ENCODE data around the gene SNCAIP.

The SNCAIP gene

DNA sequence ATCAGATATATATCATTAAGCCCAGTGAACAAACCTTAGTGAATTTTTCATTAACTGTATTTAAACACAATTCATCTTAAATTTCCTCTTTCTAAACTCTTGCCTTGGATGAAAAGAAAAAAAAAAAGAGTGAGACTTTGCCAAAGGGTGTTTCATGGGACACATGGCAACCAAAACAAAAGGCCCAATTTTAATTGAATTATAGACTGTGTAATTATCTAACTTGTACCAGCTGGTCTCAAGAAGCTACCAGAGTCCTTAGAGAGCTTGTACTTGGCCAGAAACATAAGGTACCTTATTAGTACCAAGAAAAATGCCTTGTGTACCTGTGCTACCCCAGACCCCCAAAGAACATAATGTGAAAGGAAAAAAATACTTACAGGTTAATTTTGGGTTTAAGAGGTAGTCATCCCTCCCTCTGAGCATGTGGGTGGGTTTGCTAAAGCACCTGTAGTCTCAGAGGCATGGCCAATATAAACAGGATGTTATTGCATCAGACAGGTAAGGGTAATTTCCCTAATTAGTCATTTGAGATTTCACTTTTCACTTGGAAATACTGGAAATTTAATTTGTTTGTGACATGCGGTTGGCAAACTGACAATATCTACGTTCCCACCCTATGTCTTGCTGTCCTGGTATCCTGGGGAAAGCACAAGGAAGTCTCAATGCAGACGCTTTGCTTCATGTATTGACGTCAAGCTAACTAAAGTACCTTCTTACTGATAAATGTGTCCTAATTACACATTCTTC is 90.1 kb downstream of the SNCAIP start:
- DNase-seq = no peak

DNA sequence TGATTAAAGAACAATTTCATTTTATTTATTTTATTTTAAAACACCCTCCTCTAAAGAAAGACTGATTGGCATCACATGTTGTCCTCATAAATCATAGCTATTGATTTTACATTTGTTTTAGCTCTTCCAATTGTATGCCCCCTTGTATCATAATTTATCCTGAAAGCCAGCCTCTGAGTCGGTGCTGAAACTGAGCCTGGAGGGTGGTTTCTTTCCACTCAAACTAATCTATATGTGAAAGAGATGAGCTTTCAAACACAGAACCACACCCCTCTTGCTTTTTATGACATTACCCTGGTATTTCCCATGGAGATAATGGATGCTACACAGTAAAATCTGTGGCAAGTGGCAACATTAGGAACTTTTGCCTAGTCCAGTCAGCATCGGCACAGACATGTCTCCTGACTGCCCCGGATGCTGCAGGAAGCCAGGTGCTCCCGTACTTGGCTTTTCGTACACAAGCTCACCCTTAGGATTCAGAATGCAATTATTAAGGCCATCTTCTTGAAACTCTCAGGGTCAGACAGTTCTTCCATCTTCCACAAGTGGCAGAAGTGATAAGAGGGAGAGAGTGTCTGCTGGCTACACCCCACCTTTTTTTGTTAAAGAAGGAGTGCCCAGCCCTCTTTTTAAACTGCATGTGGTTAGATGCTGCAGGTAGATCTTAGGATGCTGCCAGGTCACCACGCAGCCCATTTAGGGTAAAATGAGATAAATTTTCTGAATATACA is 91.1 kb downstream of the SNCAIP start:
- peak; percentile 47 for DNase-seq

DNA sequence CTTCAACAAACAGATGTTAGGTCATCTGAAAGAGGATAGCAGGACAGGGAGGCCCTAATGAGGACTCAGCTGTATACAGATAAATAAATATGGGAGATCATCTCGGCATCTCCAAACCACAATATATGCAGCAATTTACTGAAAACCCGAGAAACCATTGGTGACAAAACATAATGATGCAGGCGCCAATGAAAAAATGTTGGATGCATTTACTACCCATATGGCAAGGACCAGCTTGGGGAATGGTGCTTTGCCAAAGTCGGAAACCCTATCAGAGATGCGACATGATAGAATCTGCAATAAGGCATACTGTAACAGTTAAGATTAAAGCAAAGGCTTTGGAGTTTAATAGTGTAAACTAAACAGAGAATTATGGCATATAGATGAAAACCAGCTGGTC is 92.0 kb downstream of the SNCAIP start:
- DNase-seq = no peak

DNA sequence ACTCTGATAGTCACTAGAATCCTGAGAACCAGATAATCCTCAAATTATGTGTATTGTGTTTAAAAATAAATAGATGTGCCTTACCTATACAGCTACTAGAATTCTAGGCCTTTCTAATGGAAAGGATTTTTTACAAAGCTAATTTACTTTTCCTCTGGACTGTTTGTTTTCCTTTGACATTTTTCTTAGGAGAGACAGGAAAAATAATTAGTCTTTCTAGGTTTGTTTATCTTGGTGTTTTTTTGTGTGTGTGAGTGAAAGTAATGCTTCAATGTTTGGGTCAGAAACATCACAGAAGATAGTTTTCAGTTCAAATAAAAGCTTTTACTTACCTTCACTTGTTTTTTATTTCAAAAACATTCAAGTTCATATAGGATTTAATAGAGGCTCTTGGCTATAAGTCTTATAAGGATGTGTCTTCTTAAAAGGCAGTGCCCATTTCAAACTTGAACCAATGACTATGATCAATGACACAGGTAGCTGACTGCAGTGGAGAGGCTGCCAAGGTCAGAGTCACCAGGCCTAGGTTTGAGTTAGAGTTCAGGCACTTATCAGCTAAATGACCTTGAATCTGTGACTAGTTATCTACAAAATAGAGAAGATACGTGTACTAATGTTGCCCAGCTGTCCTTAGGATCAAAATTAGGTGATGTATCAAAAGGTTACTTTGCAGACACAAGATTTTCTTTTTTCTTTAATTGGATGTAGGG is 92.8 kb downstream of the SNCAIP start:
- DNase-seq = no peak

DNA sequence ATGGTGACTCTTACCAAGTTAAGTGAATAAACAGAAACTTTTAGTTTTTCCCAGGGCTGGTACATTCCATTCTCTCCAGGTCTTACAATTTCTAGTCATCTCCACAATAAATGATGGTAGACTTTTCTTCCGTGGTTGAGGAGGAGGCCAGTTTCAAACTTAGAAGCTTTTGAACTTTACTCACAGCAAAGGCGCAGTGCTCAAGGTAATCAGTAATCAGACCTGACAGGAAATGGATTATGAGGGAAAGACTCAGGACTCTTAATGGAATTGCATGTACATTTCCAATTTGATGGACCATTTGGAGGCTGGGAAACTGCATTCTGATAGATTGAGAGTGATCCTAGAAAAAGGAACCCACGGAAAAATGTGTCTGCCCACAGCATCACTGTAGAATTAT is 93.7 kb downstream of the SNCAIP start:
- DNase-seq = no peak

DNA sequence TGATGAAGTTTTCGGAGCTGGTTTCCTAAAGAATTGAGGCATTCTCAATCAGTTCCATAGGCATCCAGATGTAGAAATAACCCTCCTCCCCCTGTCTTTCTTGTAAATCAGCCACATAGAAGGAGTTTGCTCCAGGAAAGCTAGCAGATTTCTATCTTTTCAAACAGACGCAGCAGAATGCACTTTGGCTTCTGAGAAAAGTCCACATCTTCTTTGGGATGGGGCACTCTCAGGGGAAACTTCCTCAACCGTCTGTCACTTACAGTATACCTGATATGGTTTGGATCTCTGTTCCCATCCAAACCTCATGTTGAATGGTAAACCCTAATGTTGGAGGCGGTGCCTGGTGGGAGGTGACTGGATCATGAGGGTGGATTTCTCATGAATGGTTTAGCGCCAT is 94.1 kb downstream of the SNCAIP start:
- no peak for DNase-seq

GRCh38 chr5:122408592-122409224 is 96.7 kb downstream of the SNCAIP start:
- DNase-seq = no peak

- no peak for DNase-seq
These were observed 100.9 kb downstream of the SNCAIP start for GRCh38 chr5:122412966-122413365.

DNA sequence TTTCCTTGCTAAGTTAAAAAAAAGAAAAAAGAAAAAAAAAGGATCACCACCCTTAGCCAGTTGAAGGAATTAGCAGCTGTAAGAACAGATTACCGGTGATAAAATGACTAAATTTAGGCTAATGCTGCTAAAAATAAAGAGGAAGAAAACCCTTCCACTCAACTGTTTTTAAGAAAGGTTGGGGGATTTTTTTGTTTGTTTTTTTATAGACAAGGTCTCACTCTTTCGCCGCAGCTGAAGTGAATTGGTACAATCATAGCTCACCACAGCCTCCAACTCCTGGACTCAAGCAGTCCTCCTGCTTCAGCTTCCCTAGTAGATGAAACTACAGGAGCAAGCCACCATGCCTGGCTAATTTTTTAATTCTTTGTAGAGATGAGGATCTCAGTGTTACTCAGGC is 101.7 kb downstream of the SNCAIP start:
- DNase-seq = no peak

DNA sequence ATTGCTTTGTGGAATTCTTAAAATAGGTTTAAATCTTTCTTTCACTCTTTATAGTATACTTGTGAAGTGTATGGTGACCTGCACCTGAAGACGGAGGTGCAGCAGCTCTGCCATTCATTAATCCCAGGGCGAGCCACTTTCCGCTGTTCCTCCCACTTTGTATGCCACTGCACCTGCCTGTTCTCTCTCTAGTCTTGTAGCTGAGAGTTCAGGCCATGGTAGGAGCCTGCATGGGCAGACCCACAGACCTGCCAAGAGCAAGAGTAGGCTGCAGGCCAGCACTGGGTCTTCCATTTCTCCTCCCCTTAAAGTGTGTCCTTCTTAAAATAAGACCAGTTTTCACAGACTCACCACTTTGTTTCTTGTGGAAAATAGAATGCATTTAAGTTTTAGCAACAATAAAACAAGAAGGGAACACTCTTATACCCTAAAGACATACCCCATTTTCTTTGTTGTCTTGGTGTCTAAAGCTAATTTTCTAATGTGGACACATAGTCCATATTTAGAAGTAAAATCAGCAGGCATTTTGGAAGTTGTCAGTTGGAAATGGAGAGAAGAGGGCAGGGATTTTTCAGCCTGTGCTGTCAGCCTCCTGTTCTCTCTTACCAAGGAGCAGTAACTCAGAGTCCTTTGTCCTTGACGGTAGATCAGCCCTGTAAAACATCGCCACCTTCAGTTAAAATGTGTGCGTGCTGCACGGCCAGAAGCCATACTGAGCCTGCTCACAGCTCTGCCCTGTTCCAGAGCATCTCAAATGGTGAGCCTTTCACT is 103.2 kb downstream of the SNCAIP start:
- DNase-seq = peak; percentile 62

DNA sequence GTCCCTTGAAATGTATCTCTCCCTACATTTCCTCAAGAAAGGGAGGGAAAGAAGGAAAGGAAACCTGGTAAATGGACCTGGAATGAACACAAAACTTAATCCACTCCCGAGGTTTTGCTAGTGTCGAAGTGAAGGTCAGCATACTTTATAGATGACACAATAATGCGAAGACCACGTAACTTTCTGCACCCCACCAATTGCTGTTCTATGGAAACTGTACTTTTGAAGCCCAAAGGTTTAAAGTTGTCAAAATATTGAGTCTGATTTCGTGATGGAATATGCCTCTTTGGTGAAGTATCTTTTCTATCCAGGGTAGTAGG is 103.7 kb downstream of the SNCAIP start:
- no peak for DNase-seq

GRCh38 chr5:122419142-122419894 is 107.3 kb downstream of the SNCAIP start:
- no peak for DNase-seq

DNA sequence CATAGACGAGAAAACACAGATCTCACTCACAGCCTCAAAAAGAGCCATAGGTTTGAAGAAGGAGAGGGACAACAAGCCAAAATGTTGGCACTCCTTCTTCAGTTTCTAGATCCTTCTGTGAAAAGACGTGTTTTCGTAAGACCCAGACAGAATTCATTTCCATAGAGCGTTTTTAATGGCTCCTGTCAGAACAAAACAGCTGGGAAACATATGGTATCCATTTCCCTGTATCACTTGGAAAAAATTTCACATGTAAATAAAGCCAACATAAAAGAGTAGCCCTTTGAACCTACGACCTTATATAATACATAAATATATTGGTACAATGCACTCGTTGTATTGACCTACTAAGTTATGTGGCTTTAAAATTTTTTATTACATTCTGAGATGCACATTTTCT is 108.1 kb downstream of the SNCAIP start:
- no peak for DNase-seq

DNA sequence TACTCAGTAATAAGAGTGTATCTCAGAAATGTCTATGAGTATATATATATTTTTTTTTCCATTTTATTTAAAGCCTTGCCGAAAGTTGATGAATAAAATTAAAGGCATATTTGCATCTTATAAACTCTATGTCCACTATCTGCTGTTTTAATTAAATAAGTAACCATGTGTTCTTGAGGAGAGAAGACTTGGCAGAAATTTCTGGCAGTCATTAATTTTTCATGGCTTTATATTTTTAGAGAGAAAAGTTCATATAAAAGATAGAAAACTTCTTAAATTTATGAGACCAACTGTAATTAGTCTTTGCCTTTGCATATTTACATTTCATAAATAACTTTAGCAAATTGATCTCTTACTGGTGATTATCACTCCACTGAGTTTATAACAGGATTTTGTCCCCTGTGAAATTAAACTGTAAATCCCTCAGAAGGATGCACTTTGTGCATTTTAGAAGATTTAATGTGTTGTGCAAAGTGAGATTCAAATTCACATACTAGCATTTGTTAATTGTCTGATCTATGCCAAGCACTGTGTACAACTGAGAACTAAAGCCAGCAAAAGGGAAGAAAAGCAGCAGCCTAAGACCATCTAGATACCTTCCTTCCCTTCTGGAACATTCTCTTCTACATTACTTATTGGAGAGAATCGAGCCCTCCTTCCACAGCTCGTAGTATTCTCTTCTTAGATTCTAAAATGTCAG is 108.7 kb downstream of the SNCAIP start:
- DNase-seq = no peak

DNA sequence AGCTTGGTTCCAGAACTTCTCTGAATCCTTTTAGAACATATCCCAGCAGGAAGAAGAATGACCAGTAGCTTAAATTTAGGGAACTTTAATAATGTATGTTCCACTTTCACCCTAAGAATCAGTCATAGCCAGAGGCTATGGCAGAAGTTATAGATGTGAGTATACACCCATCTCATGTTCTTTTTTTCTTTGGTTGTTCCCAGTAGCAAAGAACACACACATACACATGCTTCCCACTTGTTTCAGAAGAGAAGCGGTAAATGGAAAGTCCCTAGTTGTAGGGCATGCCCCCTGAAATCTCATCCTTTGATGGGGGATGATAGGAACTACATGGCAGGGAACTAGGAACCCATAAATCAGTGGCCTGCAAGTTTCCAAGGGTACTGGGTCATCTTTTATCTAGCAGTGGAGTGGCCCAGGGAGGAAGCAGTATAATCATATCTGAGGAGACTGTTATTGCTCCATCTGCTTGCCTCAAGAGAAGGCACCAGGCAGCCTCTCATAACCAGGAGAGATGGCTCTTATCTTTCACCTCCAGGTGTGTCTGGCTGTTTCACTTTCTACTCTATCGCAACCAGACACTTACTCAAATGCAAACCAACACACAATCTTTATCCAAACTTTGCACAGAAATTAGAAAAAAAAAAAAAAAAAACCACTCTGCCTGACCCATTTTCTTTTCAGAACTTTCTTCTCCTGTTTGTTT is 109.5 kb downstream of the SNCAIP start:
- DNase-seq = peak; percentile 69

- no peak for DNase-seq
These were observed 111.2 kb downstream of the SNCAIP start for GRCh38 chr5:122423221-122423620.

DNA sequence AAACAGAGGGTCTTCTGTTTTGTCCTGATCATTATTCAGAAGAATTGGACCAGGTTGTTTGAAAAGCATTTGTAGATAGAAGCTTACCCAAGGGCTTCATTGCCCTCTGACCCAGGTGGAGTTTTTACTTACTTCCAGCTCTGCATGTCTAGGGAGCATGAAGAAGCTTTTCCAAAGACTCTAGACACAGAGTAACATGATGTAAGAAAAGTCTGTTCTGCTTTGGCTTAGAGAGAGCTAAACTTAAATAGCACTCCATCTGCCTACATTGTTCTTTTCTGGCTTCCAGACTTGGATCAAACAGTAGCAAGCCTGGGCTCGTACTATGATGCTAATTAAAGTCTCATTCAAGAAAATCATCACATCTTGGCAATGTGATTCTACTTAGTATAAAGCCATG is 112.1 kb downstream of the SNCAIP start:
- DNase-seq = no peak

DNA sequence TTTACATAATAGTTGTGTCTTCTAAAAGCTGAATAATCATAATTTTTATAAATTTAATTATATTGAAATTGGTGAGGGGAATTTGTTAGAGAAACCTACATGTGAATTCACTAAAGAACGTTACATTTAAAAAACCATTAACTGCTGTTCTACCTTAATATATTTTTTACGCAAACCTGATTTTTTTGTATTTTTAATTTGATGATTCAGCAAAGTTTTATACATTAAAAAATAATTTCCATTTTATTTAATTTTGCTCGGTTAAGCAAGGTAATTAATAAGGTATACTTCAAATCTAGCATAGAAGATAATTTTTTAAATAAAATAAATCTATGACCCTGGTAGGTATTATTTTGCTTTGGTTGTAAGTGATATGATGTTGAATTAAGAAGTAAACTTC is 114.3 kb downstream of the SNCAIP start:
- DNase-seq = no peak

GRCh38 chr5:122427621-122428020 is 115.6 kb downstream of the SNCAIP start:
- DNase-seq = no peak

GRCh38 chr5:122429545-122430318 is 117.7 kb downstream of the SNCAIP start:
- no peak for DNase-seq

All from hematopoietic multipotent progenitor cell treated with erythropoietin and hydrocortisone succinate and interleukin-3 and kit ligand, for 8 days (in vitro differentiated cells).